Fibroblast of gingiva (primary cell): ENCODE data around the gene CALM1.

Experiments used
- DNase-seq: peaks from one replicate; pipeline ENCODE4 v3.0.0-alpha.2; 2011; ENCODE audit warnings: low read depth

CALM1 gene

GRCh38 chr14:90409209-90409730 lies 12.4 kb downstream of the CALM1 start:
- peak; percentile 83 for DNase-seq

GRCh38 chr14:90412058-90412457 lies 15.2 kb downstream of the CALM1 start:
- DNase-seq, result no peak

GRCh38 chr14:90416720-90417119 lies 19.9 kb downstream of the CALM1 start:
- DNase-seq, result no peak

GRCh38 chr14:90418053-90418452 lies 21.2 kb downstream of the CALM1 start:
- DNase-seq, result no peak

GRCh38 chr14:90419200-90419599 lies 22.4 kb downstream of the CALM1 start:
- peak; percentile 79 for DNase-seq

- no peak for DNase-seq
These were observed 24.3 kb downstream of the CALM1 start for GRCh38 chr14:90421001-90421631.

GRCh38 chr14:90421632-90422020 lies 24.8 kb downstream of the CALM1 start:
- no peak for DNase-seq

- DNase-seq, result no peak
These were observed 26.3 kb downstream of the CALM1 start for GRCh38 chr14:90423166-90423565.

- DNase-seq, result no peak
These were observed 27.2 kb downstream of the CALM1 start for GRCh38 chr14:90424075-90424474.

GRCh38 chr14:90424686-90425372 lies 28.0 kb downstream of the CALM1 start:
- DNase-seq, result no peak

GRCh38 chr14:90425373-90425879 lies 28.6 kb downstream of the CALM1 start:
- DNase-seq, result no peak

- DNase-seq, result no peak
These were observed 29.3 kb downstream of the CALM1 start for GRCh38 chr14:90426031-90426540.

GRCh38 chr14:90426663-90427062 lies 29.8 kb downstream of the CALM1 start:
- no peak for DNase-seq

GRCh38 chr14:90427848-90428426 lies 31.1 kb downstream of the CALM1 start:
- no peak for DNase-seq

- no peak for DNase-seq
These were observed 31.8 kb downstream of the CALM1 start for GRCh38 chr14:90428676-90429075.

GRCh38 chr14:90429236-90429635 lies 32.4 kb downstream of the CALM1 start:
- no peak for DNase-seq

GRCh38 chr14:90429754-90430153 lies 32.9 kb downstream of the CALM1 start:
- no peak for DNase-seq

- no peak for DNase-seq
These were observed 37.7 kb downstream of the CALM1 start for GRCh38 chr14:90434370-90435020.

- no peak for DNase-seq
These were observed 42.0 kb downstream of the CALM1 start for GRCh38 chr14:90438841-90439240.

GRCh38 chr14:90440021-90440451 lies 43.2 kb downstream of the CALM1 start:
- no peak for DNase-seq

- DNase-seq, result no peak
These were observed 43.8 kb downstream of the CALM1 start for GRCh38 chr14:90440592-90440991.

- no peak for DNase-seq
These were observed 45.6 kb downstream of the CALM1 start for GRCh38 chr14:90442388-90442787.
